CD4-positive, alpha-beta T cell treated with Interleukin-21 for 1 hour (primary cell): ENCODE measurements around the gene FOXL2NB.
"Not testable (repeated sequence)": the region's sequence is repeated elsewhere in the genome, so short reads cannot be mapped to it uniquely, and the experiment has no call there.

Source experiments
- DNase-seq: peaks from one replicate; pipeline ENCODE4 v3.0.0-alpha.2; 2020

FOXL2NB gene

DNA sequence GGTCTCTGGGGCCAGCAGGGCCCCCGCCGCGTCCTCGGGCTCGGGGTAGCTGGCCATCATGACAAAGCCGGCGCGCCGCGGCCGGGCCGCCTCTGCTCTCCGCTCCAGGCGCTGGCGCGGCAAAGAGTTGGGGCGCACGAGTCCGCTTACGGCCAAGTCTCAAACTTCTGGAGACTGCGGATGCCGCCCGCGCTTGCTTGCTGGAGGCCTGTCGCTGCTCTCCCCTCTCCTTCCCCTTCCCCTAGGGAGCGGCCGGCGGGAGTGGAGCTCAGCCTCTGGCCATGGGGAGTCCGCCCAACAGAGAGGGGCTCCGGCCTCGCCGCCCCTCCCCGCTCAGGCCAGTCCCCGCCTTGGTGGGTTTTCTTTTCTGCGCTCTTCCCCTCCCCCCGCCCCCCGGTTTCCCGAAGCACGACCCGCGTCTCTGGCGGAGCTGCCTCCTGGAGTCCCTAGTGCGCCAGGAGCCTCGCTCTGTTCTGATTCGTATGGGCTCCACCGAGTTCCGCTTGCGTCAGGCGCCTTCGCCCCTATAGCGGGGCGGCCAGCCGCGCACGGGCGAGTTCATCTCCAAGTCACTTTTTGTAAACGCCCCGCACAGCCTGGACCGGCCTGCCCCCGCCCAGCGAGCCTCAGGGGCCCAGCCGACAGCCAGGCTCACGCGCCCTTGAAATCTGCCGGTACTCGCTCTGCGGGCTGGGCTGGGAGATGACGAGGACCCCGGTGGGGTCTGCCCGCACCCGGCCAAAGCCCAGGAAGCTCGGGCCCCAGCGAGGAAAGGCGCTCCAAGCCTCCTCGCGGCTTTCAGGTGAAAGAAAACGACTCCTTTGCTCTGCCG, at the start of gene FOXL2NB, which contains the start of gene FOXL2:
Gene FOXL2NB, plus strand, starts transcription at position 555 of the 832 bp plus-strand sequence. Its CDS starts 148 bp downstream, at position 703.
Gene FOXL2, minus strand, starts transcription at position 475 of the 832 bp plus-strand sequence. Its CDS starts 415 bp downstream, at position 60.
- no peak for DNase-seq

DNA sequence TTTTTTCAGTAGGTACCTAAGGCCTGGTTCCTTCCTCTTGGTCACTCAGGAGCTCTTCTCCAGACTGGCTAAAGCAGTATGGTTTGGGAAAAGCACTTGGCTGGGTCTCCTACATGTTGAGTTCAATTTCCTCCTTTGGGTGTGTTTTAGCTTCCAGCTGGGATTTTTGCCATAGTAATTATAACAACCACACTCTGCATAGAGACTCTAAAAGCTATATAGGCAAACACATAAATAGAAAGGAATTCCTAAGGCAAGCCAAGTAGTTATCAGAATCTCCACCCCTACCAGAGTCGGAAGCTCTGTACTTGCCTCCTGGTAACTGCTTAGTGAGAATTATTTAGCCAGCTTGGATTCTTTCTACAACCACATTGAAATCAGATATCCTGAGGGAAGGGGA, 48.7 kb upstream of the FOXL2NB start:
- DNase-seq, result no peak

DNA sequence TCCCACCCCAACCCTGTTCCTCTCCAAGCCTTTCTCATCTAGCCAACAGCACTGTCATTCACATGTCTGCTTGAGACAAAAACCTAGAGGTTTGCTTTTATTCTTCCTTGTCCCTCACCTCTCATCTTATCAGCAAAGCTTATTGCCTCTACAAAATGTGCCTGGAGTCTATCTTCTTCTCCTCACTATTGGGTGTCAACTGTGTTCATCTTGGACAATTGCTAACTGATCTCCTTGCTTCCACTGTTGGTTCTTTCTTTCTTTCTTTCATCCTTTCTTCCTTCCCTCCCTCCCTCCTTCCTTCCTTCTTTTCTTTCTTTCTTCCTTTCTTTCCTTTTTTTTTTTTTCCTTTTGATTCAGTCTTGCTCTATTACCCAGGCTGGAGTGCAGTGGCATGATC, 48.3 kb upstream of the FOXL2NB start:
- no peak for DNase-seq

DNA sequence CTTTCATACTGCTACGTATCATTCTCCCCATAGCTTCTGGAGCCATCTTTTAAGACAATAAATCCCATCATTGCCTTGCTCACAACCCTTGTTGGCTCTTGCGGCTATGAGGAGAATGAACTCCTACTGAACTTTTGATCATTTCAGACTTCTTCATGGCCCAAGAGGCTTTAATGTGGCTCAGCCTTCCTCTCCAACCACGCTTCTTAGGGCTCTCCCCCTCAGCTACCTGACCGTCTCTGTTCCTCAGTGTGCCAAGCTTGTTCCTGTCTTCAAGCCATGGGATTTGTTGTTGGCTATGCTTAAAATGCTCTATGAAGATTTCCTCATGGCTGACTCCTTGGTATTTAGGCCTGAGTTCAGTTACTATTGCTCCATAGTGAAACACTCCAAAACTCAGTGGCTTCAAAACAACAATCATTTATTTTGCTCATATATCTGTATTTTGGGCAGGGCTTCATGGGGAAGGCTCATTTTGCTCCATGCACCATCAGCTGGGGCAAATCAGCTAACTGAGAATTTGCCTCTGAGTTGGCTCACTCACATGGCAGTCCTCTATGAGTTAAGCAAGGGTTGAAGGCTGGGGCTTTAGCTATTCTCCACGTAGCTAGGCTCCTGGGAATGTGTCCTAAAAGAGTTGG, 47.5 kb upstream of the FOXL2NB start:
- no peak for DNase-seq

DNA sequence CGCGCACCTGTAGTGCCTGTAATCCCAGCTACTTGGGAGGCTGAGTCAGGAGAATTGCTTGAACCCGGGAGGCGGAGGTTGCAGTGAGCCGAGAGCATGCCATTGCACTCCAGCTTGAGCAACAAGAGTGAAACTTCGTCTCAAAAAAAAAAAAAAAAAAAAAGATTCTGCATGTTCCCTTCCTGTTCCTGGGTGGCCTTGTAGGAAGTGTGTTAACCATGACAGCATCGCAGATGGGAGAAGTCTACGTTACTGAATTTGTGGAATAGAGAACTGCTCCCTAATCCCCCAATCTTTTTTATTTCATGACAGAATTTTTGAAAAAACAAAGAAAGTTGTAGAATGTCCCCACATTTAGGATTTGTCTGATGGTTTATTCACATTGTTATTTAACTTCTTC, 45.5 kb upstream of the FOXL2NB start:
- DNase-seq, result no peak

DNA sequence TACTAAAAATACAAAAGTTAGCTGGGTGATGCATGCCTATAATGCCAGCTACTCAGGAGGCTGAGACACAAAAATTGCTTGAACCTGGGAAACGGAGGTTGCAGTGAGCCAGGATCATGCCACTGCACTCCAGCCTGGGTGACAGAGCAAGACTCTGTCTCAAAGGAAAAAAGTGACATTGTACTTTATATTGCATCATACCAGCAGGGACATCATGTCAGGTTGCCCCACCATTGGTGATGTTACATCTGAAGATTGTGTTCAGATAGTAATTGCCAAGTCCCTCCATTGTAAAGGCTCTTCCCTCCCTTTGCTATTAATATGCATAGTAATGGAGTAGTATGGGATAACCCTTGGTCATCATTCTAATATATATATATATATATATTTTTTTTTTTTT, 44.8 kb upstream of the FOXL2NB start:
- DNase-seq, result no peak

DNA sequence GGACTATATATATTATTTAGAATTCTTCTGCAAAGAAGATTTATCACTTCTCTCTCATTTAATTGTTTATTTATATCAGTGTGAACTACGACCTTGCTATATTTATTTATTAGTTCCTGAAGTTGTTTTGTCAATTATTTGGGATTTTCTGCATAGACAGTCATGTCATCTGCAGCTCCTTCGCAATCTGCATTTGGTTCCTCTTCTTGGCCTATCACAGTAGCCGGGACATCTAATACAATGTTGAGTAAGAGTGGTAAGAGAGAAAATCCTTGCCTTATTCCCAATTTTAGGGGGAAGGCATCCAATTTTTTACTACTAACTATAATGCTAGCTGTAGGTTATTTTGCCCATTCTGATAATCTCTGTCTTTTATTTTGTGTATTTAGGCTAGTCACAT, 39.5 kb upstream of the FOXL2NB start:
- no peak for DNase-seq

DNA sequence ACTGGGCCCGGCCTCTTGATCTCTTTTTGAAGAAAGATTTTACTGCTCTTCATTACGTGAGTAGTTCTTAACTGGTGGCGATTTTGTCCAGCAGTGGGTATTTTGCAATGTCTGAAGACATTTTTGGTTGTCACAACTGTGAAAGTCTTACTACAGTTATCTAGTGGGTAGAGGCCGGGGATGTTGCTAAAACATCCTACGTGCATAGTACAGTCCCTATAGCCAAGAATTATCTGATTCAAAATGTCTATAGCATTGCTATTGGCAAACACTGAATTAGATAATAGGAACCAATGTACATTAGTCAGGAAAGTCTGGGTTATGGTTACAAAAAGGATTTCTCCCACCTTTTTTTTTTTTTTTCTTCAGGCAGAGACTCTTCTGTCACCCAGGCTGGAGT, 38.2 kb upstream of the FOXL2NB start:
- DNase-seq, result no peak

DNA sequence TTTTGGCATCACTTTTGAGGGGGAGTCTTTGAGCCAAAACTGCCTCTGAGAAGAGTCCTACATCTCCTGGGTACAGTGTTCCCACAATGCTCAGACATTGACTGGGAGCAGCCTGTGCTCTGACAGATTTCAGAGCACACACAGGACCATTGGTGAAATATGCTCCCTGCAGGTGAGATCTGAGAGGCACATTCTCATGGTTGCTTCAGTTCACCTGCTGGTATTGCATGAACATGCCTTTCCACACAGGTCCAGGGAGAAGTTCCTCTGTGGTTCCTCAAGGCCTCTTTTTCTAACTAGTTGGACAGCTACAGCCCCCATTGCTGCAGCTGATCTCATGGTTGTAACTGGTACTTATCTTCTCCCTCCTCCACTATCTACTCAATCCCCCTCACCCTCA, 37.1 kb upstream of the FOXL2NB start:
- DNase-seq, result no peak

DNA sequence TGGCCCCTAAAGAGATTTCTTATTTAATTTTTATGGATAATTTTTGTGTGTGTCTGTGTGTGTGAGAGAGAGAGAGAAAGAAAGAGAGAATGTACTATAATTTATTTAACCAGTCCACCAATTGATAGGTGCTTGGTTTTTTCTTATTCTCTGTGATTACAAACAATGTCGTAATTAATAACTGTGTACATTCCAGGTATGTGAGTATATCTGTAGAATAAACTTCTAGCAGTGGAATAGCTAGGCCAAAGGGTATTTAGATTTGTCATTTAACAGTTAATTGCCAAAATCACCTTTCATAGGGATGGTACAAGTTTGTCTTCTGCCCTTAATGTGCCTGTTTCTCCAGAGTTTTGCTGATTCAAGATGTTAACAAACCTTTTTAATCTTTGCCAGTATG, 35.4 kb upstream of the FOXL2NB start:
- no peak for DNase-seq

DNA sequence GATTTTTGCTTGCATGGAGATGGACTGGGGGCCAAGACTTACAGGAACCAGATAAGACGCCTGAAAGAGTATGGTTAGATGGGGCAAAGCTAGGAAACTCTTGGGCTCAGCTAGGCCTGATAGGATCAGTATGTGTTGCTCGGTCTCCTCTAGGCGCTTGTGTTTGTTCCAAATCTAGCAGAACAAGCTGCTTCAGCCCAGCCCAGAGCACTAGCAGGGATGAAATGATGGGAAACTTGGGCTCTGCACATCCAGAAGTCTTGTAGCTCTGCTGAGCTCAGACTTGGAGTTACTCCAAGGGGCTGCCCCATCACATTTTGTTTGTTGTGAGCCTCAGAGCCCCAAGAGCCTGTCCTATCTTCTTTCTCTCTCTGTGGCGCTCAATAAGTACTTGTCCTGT, 34.8 kb upstream of the FOXL2NB start:
- DNase-seq, result no peak

DNA sequence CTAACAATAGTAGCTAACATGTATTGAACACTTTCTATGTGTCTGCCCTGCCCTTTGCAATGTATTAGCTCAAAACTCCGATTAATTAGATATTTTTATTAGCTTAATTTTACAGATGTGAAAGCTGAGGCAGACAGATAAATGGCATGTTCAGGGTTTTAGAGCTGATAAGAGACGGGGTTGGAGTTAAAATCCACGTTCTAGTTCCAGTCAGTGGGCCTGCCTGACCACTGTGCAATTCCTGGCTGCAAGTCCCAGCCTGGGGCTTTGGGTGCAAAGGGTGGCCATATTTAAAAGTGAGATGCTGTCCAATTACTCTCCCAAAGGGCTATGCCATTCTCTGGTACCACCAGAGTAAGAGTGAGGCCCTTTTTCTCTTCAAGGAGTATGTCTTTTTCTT, 33.3 kb upstream of the FOXL2NB start:
- DNase-seq, result no peak

DNA sequence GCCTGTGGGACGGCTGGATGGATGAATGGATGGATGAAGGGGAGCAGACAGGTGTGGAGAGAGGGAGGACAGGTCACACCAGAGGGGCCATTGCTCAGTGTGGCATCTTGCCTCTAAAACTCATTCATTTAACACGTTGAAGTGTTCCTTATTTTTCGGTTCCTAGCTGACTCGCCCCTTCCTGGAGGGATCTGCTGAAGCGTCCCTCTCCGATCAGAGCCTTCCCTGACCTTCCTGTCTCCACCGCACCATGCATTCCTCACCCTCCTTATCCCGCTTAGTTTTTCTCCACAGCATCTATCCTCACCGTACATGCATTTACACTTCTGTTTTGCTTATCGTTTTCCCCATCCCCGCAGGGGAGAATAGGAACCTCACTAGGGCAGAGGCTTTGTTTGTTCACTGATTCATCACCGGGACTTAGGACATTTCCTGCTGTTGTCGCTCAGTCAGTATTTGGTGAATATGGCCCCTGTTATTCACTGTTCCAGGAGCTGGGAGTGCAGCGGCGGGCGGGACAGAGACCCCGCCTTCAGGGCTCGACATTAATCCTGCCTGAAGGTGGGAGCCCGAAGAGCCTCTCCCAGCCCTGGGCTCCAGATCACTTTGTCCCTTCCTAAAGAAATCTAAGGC, 32.0 kb upstream of the FOXL2NB start:
- no peak for DNase-seq

DNA sequence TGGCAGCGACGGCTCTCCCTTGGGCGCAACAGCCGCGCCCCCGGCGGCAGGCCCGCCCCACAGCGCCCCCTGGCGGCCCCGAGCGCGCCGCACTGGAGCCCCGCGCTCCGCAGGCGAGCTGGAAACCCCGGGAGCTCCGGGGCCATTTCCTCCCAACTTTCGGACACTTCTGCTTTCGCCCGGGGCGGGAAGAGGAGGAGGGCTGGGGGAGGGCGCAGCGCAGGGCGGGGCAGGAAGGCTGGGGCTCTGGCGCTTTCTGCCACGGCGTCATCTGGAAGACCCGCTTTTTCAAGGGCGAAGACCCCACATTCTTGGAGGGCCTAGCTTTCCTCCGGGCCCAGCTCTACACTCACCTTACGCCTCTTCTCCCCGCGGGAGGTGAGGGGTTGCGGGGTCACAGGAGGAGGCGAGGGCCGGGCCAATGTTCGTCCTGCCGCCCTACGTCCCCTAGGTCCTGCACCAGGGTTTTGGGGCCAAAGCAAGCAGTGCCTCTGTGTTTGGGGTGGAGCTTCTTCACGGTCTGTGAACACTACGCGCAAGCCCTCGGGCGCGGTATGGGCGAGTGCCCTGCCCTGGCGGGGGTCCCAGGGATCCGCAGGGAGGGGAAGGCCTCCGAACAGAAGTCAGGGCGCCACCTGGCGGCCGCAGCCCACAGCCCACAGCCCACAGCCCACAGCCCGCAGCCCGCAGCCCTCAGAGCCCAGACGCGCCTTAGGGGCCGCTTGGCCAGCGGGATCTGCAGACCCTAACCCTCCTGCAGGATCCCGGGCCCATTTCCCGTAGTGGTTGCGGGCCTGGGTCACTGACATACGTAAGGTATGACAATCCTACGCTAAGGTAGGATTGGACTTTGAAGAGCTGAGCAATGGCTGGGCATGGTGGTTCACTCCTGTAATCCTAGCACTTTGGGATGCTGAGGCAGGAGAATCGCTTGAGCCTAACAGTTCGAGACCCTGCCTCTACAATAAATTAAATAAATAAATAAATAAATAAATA, 31.2 kb upstream of the FOXL2NB start:
- peak; percentile 76 for DNase-seq

DNA sequence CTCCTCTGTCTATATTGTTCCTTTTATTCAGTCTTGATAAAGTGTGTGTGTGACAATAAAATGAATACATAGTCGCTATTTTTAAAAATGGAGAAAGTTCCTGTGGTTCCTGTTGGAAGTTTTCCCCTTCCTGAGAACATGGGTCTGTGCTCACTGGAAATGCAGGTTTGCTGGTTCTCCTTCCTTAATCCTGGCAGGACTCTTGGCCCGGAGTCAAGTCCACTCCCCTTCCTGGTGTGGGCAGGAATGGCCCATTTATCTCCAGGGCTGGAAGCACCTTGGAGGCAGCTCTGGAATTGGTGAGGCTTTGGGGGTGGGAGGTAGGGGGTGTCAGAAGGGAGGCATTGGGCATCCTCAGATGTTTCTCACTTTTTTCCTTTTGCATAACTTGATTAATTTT, 30.2 kb upstream of the FOXL2NB start:
- no peak for DNase-seq

DNA sequence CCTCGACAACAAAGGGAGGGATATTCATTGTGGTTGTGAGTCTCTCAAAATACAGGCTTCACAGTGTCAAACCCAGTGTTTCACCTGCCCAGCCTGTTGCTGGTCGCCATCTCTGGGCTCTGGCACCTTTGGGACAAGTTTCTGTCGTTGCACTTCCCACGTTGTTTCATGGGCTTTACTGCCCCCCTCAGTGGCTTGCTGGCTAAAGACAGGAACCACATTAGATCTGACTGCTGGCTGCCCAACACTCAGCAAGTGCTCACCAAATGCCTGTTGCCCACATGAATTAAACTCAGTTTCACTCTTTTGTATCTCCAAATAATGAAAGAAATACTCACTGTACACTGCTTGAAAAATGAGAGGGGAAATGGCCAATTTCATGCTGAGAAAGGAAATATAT, 27.7 kb upstream of the FOXL2NB start:
- no peak for DNase-seq

DNA sequence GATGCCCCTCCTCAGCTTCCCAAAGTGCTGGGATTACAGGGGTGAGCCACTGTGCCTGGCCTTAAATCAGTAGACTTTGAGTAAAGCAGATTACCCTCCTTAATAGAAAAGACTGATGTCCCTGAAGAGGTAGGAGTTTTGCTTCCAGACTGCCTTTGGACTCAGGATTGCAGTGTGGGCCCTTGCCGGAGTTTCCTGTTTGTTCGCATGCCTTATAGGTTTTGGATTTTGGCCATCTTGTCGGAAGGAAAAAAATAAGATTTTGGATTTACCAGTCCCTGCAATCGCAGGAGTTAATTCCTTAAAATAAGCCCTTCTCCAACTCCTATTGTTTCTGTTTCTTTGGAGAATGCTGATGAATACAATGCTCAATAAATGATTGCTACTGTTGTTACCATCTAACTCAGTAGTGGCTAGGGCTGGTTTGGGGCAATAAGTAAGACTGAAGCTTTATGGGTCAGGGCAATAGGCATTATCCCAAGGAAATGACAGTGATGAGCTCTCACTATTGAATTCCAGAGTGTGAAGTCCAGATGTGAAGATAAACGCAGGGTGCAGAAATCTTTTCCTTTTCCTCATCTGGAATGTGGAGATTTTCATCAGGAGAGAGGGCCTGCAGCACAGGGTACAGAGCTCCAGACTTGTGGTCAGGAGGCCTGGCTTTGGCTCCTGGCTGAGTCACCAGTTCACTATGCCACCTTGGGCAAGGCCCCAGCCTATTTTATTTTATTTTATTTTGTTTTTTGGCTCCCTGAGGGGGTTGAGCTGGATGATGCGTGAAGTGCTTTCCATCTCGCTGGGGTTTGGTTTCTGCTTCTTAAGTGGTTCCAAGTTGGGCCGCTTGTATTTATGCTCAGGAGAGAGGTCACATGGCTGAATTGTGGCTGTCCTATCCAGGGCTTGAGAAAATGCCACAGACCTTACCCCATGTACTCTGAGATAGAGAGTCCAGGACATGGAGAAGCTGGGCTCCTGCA, 25.4 kb upstream of the FOXL2NB start:
- no peak for DNase-seq

DNA sequence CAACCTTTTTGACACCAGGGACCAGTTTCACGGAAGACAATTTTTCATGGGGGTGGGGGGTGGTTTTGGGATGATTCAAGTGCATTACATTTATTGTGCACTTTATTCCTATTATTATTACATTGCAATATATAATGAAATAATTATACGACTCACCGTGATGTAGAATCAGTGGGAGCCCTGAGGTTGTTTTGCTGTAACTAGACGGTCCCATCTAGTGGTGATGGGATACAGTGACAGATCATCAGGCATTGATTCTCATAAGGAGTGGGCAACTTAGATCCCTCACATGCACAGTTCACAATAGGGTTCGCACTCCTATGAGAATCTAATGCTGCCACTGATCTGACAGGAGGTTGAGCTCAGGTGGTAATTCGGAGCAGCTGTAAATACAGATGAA, 24.6 kb upstream of the FOXL2NB start:
- DNase-seq, result not testable (repeated sequence)

DNA sequence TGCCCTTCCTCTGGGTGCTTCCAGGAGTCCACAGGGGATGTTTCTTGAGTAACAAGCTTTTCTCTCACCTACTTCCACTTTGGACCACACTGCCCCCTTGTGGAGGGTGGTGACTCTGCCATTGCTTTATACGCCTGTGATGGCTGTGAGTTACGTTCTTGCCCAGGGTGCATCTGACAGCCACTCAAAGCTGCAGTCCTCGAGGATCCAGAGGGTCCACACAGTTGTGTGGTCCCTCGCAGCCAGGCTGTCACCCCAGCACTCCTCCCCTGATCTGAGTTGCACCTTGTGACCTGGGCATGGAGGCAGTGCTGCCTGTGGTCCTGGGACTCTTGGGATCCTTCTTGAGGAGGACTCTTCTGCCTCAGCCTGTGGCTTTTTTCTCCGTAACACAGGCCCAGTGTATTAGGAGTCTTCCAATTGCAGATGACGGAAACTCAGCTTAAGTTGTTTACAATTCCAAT, 23.5 kb upstream of the FOXL2NB start:
- peak; percentile 83 for DNase-seq

DNA sequence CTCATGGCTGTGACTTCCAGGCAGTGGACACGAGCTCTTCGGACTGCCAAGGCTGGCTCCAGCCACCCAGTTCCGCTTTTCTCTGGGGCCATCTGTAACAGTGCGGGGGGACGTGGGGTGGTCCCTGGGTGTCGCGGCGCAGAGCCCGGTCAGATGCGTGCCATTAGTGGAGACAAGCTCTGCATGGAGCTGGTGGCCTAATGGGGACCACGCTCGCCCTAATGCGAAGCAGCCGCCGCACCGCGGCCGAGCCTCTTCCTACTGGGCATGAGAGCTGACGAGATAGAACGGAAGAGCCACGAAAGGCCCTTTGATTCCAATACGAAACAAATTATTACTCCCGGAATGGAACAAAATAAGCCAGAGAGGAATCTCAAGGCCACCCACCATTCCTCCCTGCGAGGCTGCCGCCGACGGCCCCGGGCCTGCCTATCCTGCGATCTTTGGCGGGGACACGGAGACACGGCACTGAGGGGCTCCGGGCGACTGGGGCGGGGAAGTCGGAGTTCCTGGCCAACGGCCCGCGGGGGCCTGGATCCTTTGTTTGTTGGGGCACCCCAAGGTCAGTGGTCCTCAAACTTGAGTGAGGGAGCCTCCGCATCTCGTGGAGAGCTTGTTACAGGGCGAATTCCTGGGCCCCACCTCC, 18.2 kb upstream of the FOXL2NB start:
- no peak for DNase-seq
